Panc1 (cell line): ENCODE data around the gene ADTRP. TPM values are rescaled to one million over a fixed set of nuclear protein-coding genes. Genes with fewer than 3 reads are reported as not detected.
A peak's percentile ranks its signal among the peaks of the same experiment; 100 is the strongest.

ENCODE experiments used
- ATAC-seq: fragments of 200-7000 bp; cut with Tn5 transposase; 2 replicates; pipeline ENCODE4 v1.9.1; 2020; ENCODE audit warnings: mild to moderate bottlenecking, moderate library complexity
- BruUV-seq: library from RNA; stranded (reverse); fragments of 400-500 nt; replicated peaks from 2 replicates; lab custom pipeline; 2021; lab: Mats Ljungman, UMichigan
- CTCF ChIA-PET: fragments of 300-600 bp; sonication (Branson Sonifier 250); formaldehyde crosslinking; loops from one replicate; lab custom pipeline; 2022; ENCODE audit warnings: antibody characterized with exemption; lab: Charles Lee
- POLR2A ChIA-PET: fragments of 300-600 bp; sonication (Branson Sonifier 250); formaldehyde crosslinking; loops from one replicate; lab custom pipeline; 2022; ENCODE audit warnings: antibody characterized with exemption; lab: Charles Lee
- DNase-seq: peaks from one replicate; pipeline ENCODE4 v3.0.0-alpha.2; 2010; ENCODE audit warnings: low read depth, low spot score
- H3K27ac ChIP-seq: 2 replicates; pipeline ENCODE4 v1.5.1; 2011; ENCODE audit warnings: mild to moderate bottlenecking, low read length, inconsistent platforms
- H3K27me3 ChIP-seq: fragments of 200-500 bp; sonication (Bioruptor generic); 2 replicates; pipeline ENCODE4 v1.6.0; 2014; ENCODE audit warnings: low read length, inconsistent platforms; ENCODE audit not compliant: control insufficient read depth, insufficient read depth
- H3K36me3 ChIP-seq: fragments of 200-500 bp; sonication (Bioruptor generic); 2 replicates; pipeline ENCODE4 v1.5.1; 2014; ENCODE audit warnings: inconsistent platforms, mild to moderate bottlenecking, low read length, moderate library complexity; ENCODE audit not compliant: control insufficient read depth, insufficient read depth
- H3K4me1 ChIP-seq: 2 replicates; pipeline ENCODE4 v1.5.1; 2011; ENCODE audit warnings: inconsistent platforms, mild to moderate bottlenecking, low read length, moderate library complexity; ENCODE audit not compliant: control insufficient read depth, insufficient read depth
- H3K4me3 ChIP-seq, 2 experiments: 2 replicates each; pipeline ENCODE4 v1.5.1; 2011 to 2012; ENCODE audit warnings: low read depth in 2 of 2, low read length in 2 of 2, mild to moderate bottlenecking in 2 of 2, inconsistent platforms in 1 of 2, moderate library complexity in 1 of 2
- H3K9me3 ChIP-seq: fragments of 200-500 bp; sonication (Bioruptor generic); 2 replicates; pipeline ENCODE4 v1.5.1; 2014; ENCODE audit warnings: low read depth, mild to moderate bottlenecking, inconsistent platforms, low read length, moderate library complexity; ENCODE audit not compliant: control insufficient read depth, insufficient read depth
- CTCF ChIP-seq: fragments of 450-650 bp; IDR thresholded peaks from 2 replicates; pipeline ENCODE4 v1.5.1; 2017; ENCODE audit warnings: mild to moderate bottlenecking
- POLR2AphosphoS5 ChIP-seq: IDR thresholded peaks from 2 replicates; pipeline ENCODE4 v1.6.1; 2012; ENCODE audit warnings: mild to moderate bottlenecking, low read depth, low read length, moderate library complexity
- REST ChIP-seq, 2 experiments: IDR thresholded peaks; 2 replicates each; pipeline ENCODE4 v1.6.1; 2011 to 2012; ENCODE audit warnings: low read depth in 2 of 2, control low read depth in 1 of 2, low read length in 1 of 2, mild to moderate bottlenecking in 1 of 2, moderate library complexity in 1 of 2; ENCODE audit not compliant: insufficient read depth in 1 of 2
- SIN3A ChIP-seq: IDR thresholded peaks from 2 replicates; pipeline ENCODE4 v1.6.1; 2012; ENCODE audit warnings: low read depth, mild to moderate bottlenecking, low read length, moderate library complexity, borderline replicate concordance; ENCODE audit not compliant: insufficient read depth
- TCF7L2 ChIP-seq: IDR thresholded peaks from 2 replicates; pipeline ENCODE4 v1.6.1; 2011; ENCODE audit warnings: mild to moderate bottlenecking, low read depth, low read length, inconsistent platforms
- in situ Hi-C: cut with HindIII; loops from 2 replicates; pipeline ENCODE4 v1.10.0; 2016; ENCODE audit warnings: low sequenced_read_pairs, low pct_unique_long_range_greater_than_20kb
- intact Hi-C: fragments of 100-400 bp; cut with micrococcal nuclease; formaldehyde crosslinking; loops from one replicate; pipeline ENCODE4 v1.10.0; 2022; ENCODE audit not compliant: unreplicated experiment
- total RNA-seq: library from RNA; stranded (reverse); gene quantifications from one replicate; pipeline ENCODE4 v1.2.1, GENCODE V29; 2021; ENCODE audit not compliant: unreplicated experiment

Gene ADTRP
- total RNA-seq, 1 experiment from 2014 or later: not detected

- ChIA-PET POLR2A (no interaction called here), CTCF (no interaction called here)
- in situ Hi-C loops: no loop called here
- Histone ChIP-seq H3K4me3 (no peak overlapping the region), H3K36me3 (no peaks in the 10 kb centered on the region), H3K9me3 (no peaks in the 10 kb centered on the region), H3K4me1 (no peaks in the 10 kb centered on the region), H3K27me3 (no peaks in the 10 kb centered on the region), H3K27ac (no peak overlapping the region)
- DNase-seq (no peak), ATAC-seq (no peak)
- no peak for TF ChIP-seq POLR2AphosphoS5
- TF ChIP-seq REST (IDR thresholded peaks at IDR 0.05; ENCODE audit: insufficient read depth in 1 of 2, low read depth in 2 of 2, low read length in 1 of 2): no peak
- TF ChIP-seq CTCF: no peak
- no peak for TF ChIP-seq SIN3A
- no peak for TF ChIP-seq TCF7L2
- BruUV-seq: no TSS peak
- intact Hi-C loops: no loop called here
These were observed 5.6 kb downstream of the ADTRP start for GRCh38 chr6:11773013-11773412.

GRCh38 chr6:11772109-11772825 lies 6.3 kb downstream of the ADTRP start:
- H3K27ac ChIP-seq: no peak overlapping the region
- H3K9me3 ChIP-seq: no peaks in the 10 kb centered on the region
- in situ Hi-C loops: no loop called here
- intact Hi-C loops: no loop called here
- TF ChIP-seq REST (IDR thresholded peaks at IDR 0.05; ENCODE audit: insufficient read depth in 1 of 2, low read depth in 2 of 2, low read length in 1 of 2) (no peak), SIN3A (no peak), POLR2AphosphoS5 (no peak), TCF7L2 (no peak), CTCF (no peak)
- no peak for DNase-seq
- peak; percentile 70; the same call in 1 of the 2 replicates for ATAC-seq
- H3K4me3 ChIP-seq: no peak overlapping the region
- H3K27me3 ChIP-seq: no peaks in the 10 kb centered on the region
- no peaks in the 10 kb centered on the region for H3K4me1 ChIP-seq
- ChIA-PET POLR2A (no interaction called here), CTCF (no interaction called here)
- no TSS peak for BruUV-seq
- H3K36me3 ChIP-seq: no peaks in the 10 kb centered on the region
